ENCODE results near the gene FAM193B. TPM values are rescaled to one million over a fixed set of nuclear protein-coding genes. Genes with fewer than 3 reads are reported as not detected.

The FAM193B gene
- total RNA-seq, 1 donor from 2014 or later, result 14.0 TPM

DNA sequence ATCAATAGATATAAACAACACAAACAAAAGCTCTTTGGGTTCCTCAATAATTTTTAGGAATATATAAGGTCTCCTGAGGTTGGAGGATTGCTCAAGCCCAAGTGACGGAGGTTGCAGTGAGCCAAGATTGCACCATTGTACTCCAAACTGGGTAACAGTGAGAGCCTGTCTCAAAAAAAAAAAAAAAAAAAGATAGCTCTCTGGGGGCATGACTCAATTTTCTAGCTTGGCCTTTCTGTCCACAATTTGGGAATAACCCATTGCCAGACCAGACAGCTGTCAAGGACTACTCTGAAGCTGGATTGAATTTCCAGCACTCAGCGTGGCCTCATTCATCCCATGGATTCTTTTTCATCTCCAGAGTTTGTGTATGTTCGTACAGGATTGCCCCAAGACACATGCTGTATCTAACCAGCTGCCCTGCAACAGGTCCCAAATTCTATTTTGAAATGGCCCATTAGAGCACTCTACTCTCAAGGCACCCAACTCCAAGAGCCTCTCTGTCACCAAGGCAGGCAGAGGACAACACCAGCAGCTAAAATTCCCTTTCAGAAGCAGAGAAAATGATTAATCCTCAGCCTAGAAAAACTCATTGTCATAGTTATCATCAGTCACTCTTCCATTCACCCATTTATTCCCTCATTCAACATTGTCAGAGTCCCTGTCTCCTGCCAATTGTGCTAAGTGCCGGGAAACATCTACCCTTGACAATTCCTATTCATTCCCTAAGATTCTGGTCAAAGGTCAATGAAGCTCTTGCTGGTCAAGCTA is 8.7 kb downstream of the FAM193B start:
- TF ChIP-seq CTCF (IDR thresholded peaks at IDR 0.05; ENCODE audit: insufficient read depth, low read length, severe bottlenecking), result no peak
- DNase-seq (ENCODE audit: low read depth) (peak; percentile 90), FAIRE-seq (no peak)
- H3K36me3 ChIP-seq (ENCODE audit: control insufficient read depth, insufficient read depth, low read length), result peaks cover 3% of the 10 kb centered on the region
- H3K27me3 ChIP-seq (ENCODE audit: control insufficient read depth, insufficient read depth, low read length), result no peaks in the 10 kb centered on the region
- no peak overlapping the region for H3K4me3 ChIP-seq (ENCODE audit: low read depth, low read length)

- Histone ChIP-seq H3K4me3 (ENCODE audit: low read depth, low read length) (no peak overlapping the region), H3K27me3 (ENCODE audit: control insufficient read depth, insufficient read depth, low read length) (no peaks in the 10 kb centered on the region), H3K36me3 (ENCODE audit: control insufficient read depth, insufficient read depth, low read length) (peaks cover 7% of the 10 kb centered on the region)
- FAIRE-seq, result no peak
- no peak for DNase-seq (ENCODE audit: low read depth)
- TF ChIP-seq CTCF (IDR thresholded peaks at IDR 0.05; ENCODE audit: insufficient read depth, low read length, severe bottlenecking), result no peak
Measured at GRCh38 chr5:177542816-177543465, 11.4 kb downstream of the FAM193B start.

- no peak for TF ChIP-seq CTCF (IDR thresholded peaks at IDR 0.05; ENCODE audit: insufficient read depth, low read length, severe bottlenecking)
- DNase-seq (ENCODE audit: low read depth) (peak; percentile 91), FAIRE-seq (no peak)
- peaks cover 15% of the 10 kb centered on the region for H3K36me3 ChIP-seq (ENCODE audit: control insufficient read depth, insufficient read depth, low read length)
- no peaks in the 10 kb centered on the region for H3K27me3 ChIP-seq (ENCODE audit: control insufficient read depth, insufficient read depth, low read length)
- H3K4me3 ChIP-seq (ENCODE audit: low read depth, low read length), result no peak overlapping the region
Measured at GRCh38 chr5:177540438-177540837, 13.9 kb downstream of the FAM193B start.

GRCh38 chr5:177539411-177539810 is 15.0 kb downstream of the FAM193B start:
- TF ChIP-seq CTCF (IDR thresholded peaks at IDR 0.05; ENCODE audit: insufficient read depth, low read length, severe bottlenecking), result no peak
- no peaks in the 10 kb centered on the region for H3K27me3 ChIP-seq (ENCODE audit: control insufficient read depth, insufficient read depth, low read length)
- FAIRE-seq (peak; percentile 83), DNase-seq (ENCODE audit: low read depth) (peak; percentile 74)
- peaks cover 15% of the 10 kb centered on the region for H3K36me3 ChIP-seq (ENCODE audit: control insufficient read depth, insufficient read depth, low read length)
- H3K4me3 ChIP-seq (ENCODE audit: low read depth, low read length), result no peak overlapping the region

- peaks cover 15% of the 10 kb centered on the region for H3K36me3 ChIP-seq (ENCODE audit: control insufficient read depth, insufficient read depth, low read length)
Measured at GRCh38 chr5:177538876-177539275, 15.5 kb downstream of the FAM193B start.

More at GRCh38 chr5:177538876-177539275, 15.5 kb downstream of the FAM193B start:
- DNase-seq (ENCODE audit: low read depth) (peak; percentile 81), FAIRE-seq (no peak)
- Histone ChIP-seq H3K27me3 (ENCODE audit: control insufficient read depth, insufficient read depth, low read length) (no peaks in the 10 kb centered on the region), H3K4me3 (ENCODE audit: low read depth, low read length) (no peak overlapping the region)
- TF ChIP-seq CTCF (IDR thresholded peaks at IDR 0.05; ENCODE audit: insufficient read depth, low read length, severe bottlenecking), result no peak

Measured in bronchial epithelial cell (primary cell).